HT1080 (cell line): ENCODE measurements around the gene CD300LG. TPM values are rescaled to one million over a fixed set of nuclear protein-coding genes. Genes with fewer than 3 reads are reported as not detected.
A peak's percentile ranks its signal among the peaks of the same experiment; 100 is the strongest.

ENCODE experiments used
- DNase-seq: peaks from one replicate; pipeline ENCODE4 v3.0.0-alpha.2; 2015; ENCODE audit warnings: low read depth
- total RNA-seq: library from RNA; depleted of rRNA; stranded (reverse); fragments of >200 nt; shearing (Covaris generic); gene quantifications from 2 replicates; pipeline ENCODE4 v1.2.3, GENCODE V29; 2014; rRNA removed

The CD300LG gene
- total RNA-seq, 1 experiment from 2014 or later: not detected

GRCh38 chr17:43905400-43905984 is 58.5 kb downstream of the CD300LG start:
- DNase-seq: no peak

- no peak for DNase-seq
Observed at GRCh38 chr17:43905985-43906852, 59.2 kb downstream of the CD300LG start.

- no peak for DNase-seq
Observed at GRCh38 chr17:43906951-43907424, 60.0 kb downstream of the CD300LG start.

GRCh38 chr17:43907425-43907981 is 60.5 kb downstream of the CD300LG start, which contains the start of gene MPP2:
Gene MPP2, minus strand, starts transcription at chr17:43907536. Its CDS starts 3,076 bp downstream, at chr17:43904460.
- DNase-seq: peak; percentile 21

- no peak for DNase-seq
Observed at GRCh38 chr17:43907998-43908721, 61.2 kb downstream of the CD300LG start.

- DNase-seq: no peak
Observed at GRCh38 chr17:43909537-43910231, 62.7 kb downstream of the CD300LG start.

- DNase-seq: no peak
Observed at GRCh38 chr17:43911904-43912303, 64.9 kb downstream of the CD300LG start.

GRCh38 chr17:43912635-43913304 is 65.8 kb downstream of the CD300LG start:
- no peak for DNase-seq

Other genes starting within 250 kb of the CD300LG start
- gene MEOX1, start 185.3 kb upstream of the CD300LG start, total RNA-seq: not detected in 2 replicates
- gene SOST, start 88.4 kb upstream of the CD300LG start, total RNA-seq: not detected in 2 replicates
- 35.0 and 35.5 TPM in 2 replicates for gene DUSP3, start 68.2 kb upstream of the CD300LG start, total RNA-seq
- 0.02 TPM in 1 of 2 replicates, not detected in the other for gene CFAP97D1, start 66.7 kb upstream of the CD300LG start, total RNA-seq
- gene MPP3, start 14.0 kb upstream of the CD300LG start, total RNA-seq: 10.6 and 12.5 TPM in 2 replicates
- 0.27 and 0.37 TPM in 2 replicates for gene MPP2, start 60.4 kb downstream of the CD300LG start, total RNA-seq
- gene PPY, start 95.3 kb downstream of the CD300LG start, total RNA-seq: not detected in 2 replicates
- not detected in 2 replicates for gene PYY, start 106.8 kb downstream of the CD300LG start, total RNA-seq
- 2.6 and 3.3 TPM in 2 replicates for gene NAGS, start 157.4 kb downstream of the CD300LG start, total RNA-seq
- gene TMEM101, start 167.8 kb downstream of the CD300LG start, total RNA-seq: 48.2 and 56.1 TPM in 2 replicates
- 68.6 and 92.3 TPM in 2 replicates for gene LSM12, start 219.5 kb downstream of the CD300LG start, total RNA-seq
- gene G6PC3, start 223.6 kb downstream of the CD300LG start, total RNA-seq: 67.9 and 101 TPM in 2 replicates